PC-3 (cell line): ENCODE results near the gene STIM1.

ENCODE experiments used
- EZH2 ChIP-seq: fragments of 300-600 bp; sonication (generic); IDR thresholded peaks from one replicate; pipeline ENCODE4 v1.6.1; 2017; ENCODE audit warnings: antibody characterized with exemption, mild to moderate bottlenecking, low read length; ENCODE audit not compliant: unreplicated experiment
- EZH2phosphoT487 ChIP-seq: fragments of 300-600 bp; sonication (generic); IDR thresholded peaks from 2 replicates; pipeline ENCODE4 v1.6.1; 2018; ENCODE audit warnings: mild to moderate bottlenecking, antibody characterized with exemption, low read length, borderline replicate concordance
- TF ChIP-seq, protein P1 (sequence below): fragments of 300-600 bp; sonication (generic); conservative IDR thresholded peaks from 2 replicates; pipeline ENCODE4 v1.5.1; 2017; ENCODE audit warnings: antibody characterized with exemption, low read depth, mild to moderate bottlenecking, low read length

DNA sequence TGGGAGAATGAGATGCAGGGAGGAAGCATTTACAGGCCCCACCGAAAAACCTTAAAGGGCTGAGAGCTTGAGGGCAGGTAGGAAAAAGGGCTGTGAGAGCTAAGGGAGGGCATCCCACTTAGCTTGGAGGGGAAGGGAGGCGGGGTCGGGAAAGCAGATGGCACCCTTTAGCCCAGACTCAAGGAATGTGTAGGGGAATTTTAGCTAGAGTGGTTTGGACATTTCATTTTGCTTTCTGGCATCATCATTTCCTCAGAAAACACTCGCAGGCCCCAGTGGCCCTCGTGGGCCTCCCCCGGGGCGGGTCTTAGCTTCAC lies 846 bp upstream of the STIM1 start:
- TF ChIP-seq, protein P1, sequence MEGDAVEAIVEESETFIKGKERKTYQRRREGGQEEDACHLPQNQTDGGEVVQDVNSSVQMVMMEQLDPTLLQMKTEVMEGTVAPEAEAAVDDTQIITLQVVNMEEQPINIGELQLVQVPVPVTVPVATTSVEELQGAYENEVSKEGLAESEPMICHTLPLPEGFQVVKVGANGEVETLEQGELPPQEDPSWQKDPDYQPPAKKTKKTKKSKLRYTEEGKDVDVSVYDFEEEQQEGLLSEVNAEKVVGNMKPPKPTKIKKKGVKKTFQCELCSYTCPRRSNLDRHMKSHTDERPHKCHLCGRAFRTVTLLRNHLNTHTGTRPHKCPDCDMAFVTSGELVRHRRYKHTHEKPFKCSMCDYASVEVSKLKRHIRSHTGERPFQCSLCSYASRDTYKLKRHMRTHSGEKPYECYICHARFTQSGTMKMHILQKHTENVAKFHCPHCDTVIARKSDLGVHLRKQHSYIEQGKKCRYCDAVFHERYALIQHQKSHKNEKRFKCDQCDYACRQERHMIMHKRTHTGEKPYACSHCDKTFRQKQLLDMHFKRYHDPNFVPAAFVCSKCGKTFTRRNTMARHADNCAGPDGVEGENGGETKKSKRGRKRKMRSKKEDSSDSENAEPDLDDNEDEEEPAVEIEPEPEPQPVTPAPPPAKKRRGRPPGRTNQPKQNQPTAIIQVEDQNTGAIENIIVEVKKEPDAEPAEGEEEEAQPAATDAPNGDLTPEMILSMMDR, result no peak
- TF ChIP-seq EZH2 (no peak), EZH2phosphoT487 (no peak)
